GM21447 (cell line): Measurements from ENCODE around the gene BLCAP.
"Not testable (repeated sequence)": the region's sequence is repeated elsewhere in the genome, so short reads cannot be mapped to it uniquely, and the experiment has no call there.

ENCODE experiments used
- ATAC-seq: cut with Tn5 transposase; IDR thresholded peaks from one replicate; pipeline ENCODE4 v1.9.1; 2021; ENCODE audit not compliant: unreplicated experiment

Gene BLCAP

DNA sequence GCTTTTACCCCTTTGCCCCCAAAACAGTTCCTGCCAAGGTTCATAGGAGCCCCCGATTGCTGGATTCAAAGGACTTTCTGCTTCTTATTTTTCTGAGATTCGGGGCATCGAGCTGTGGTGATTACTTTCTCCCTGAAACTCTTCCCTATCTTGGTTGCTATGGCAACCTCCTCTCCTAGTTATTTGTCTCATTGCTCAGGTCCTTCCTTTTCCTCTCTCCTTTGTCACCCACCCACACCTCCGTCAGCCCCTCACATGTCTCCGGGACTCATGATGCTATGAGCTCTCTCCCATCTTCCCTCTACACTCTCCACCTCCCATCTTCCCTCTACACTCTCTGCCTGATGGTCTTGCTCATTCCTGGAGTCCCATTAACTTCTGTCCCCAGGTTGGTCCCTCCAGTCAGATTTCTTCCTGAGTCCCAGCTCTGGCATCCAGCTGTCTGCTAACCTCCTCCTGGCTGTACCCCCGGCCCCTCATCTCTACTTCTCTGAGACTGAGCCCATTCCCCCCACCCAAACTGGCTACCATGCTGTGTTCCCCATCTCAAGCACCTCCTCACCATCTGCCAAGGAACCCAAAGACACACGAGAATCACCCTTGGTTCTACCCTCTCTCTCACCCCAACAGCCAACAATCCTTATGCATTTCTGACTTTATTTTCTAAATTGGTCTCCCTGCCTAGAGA is 36.9 kb downstream of the BLCAP start:
- no peak for ATAC-seq

DNA sequence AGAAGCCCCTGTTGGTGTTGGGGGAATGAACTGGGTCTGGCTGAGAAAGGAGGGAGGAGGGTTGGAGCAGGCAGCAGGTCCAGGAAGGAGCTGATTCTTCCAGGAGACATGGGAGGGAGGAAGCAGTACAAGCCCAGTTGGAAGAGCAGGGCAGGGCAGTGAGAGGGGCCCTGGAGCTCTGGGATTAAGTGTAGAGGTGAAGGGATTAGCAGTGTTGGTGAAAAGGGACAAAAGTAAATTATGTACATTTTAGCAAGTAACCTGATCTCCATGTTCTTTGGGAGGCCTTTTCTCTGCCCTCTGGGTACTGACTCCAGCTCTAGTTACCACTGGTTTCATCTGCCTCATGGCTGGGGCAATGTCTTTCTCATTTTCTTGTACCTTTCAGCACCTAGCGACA is 41.5 kb downstream of the BLCAP start:
- ATAC-seq: not testable (repeated sequence)

DNA sequence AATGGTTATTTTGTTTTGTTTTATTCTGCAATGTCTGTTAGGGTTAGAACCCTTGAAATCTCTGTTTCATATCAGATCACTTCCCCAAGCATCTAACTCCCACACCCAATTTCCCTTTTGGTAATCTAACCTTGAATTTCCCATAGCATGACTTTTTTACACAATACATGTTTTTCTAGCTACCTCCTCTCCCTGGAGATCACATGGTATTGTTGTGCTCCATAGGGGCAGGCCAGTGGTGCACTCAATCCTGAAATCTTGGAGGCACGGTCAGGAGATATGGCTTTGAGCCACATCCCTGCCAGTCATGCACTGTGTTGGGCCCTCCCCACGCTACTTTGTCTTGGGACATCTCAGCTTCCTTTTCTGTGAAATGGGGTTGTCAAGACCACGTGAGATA is 43.3 kb downstream of the BLCAP start:
- ATAC-seq: no peak

DNA sequence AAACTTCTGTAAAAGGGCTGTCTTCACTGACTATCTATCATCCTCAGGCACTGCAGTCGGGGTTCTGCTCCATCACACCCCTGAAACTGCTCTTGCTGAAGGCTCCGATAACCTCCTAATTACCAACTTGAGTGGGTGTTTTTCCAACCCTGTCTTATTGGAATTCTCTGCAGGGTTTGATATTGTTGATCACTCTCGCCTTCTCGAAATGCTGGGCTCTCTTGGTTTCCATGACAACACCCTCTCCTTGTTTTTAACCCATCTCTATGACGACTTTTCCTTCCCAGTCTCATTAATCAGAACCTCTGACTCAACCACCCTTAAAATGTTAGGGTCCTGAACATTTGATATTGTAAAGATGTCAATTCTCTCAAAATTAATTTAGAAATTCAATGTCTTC is 46.1 kb downstream of the BLCAP start:
- no peak for ATAC-seq

DNA sequence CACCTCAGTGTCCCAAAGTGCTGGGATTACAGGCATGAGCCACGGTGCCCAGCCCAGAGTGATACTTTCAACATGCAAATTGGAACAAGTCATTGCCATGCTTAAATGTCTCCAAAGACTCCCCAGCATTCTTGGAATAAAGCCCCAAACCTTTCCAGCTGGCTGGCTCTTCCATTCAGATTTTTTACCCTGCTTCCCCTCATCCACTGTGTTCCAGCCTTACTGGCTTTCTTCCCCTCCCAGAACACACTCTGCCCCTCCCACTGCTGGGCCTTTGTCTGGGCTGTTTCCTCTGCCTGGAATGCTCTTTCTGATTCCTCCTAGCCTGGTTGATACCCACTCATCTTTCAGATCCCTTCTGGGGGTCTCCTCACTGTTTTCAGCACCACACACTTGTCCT is 46.8 kb downstream of the BLCAP start:
- ATAC-seq: no peak

DNA sequence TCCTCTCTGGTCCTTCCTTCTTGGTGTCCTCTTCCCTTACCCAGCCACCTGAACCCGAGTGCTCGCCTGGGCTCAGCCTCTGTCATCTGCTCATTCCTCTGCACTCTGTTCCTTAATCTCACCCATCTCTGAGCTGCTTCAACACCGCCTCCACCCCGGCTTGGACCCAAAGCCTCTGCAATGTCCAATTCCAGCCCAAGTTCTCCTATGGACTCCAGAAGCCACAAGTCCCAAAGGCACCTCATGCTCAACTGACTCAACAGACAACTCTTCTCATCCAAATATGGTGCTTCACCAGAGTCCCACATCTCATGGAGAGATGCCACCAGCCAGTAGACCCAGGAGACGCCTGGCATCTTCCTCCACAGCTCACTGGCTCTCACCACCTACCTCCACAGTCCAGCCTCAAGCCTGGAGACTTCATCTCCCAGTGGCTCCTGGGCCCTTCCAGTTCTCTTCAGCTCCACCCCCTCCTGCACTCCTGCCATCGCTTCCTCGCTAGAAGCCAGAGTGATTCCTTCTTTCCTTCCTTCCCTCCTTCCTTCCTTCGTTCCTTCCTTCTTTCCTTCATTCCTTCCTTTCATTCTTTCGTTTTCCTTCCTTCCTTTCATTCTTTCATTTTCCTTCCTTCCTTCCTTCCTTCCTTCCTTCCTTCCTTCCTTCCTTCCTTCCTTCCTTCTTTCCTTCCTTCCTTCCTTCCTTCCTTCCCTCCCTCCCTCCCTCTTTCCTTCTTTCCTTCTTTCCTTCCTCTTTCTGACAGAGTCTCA is 47.6 kb downstream of the BLCAP start:
- ATAC-seq: no peak

DNA sequence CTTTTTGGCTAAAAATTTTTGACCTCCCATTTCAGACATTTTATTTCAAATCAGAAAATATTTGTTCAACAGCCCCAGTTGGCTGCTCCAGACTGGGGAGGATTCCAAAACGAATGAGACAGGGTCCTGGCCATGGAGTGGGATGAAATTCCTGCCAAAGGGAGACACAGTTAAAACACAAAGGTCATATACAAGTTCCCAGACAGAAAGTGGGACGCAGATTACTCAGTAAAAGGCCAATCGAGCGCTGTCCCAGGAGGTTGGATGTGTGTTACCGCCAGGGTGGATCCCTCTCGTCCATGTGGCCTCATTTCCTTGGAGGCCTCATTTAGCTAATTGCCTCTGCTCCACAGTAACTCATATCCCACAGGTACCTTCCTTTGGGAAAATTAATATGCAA is 48.4 kb downstream of the BLCAP start:
- ATAC-seq: no peak

DNA sequence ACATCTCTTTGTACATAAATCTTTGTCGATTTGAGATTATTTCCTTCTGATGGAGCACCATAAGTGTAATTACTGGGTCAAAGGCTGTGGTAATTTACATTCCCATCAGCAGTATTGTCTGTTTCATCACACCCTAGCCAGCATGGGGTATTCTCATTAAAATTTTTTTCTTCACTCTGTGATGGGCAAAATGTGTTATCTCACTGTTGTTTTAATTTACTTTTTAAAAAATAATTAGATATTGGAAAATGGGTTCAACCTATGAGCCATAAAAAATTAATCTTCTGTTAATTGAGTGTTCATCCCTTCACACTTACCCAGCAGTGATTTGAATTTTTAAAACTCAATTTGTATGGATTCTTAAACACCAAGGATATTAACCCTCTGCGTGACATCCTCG is 50.6 kb downstream of the BLCAP start:
- no peak for ATAC-seq

DNA sequence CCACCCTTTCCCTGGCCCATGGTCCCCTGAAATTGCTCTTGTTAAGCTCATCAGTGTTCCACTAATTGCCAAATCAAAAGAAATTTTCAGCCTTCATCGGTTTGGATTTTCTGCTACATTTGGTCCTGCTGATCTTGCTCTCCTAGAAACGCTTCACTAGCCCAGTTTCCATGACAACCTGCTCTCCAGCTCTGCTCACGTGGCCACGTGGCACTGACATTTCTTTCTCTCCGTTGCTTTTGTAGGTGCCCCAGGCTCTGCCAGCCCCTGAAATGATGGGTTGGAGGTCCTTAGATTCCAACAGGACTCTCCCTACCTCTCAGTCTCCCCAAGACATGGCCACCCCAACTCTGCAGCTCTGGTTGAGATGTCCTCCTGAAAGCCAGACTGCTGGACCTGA is 52.4 kb downstream of the BLCAP start:
- ATAC-seq: no peak

DNA sequence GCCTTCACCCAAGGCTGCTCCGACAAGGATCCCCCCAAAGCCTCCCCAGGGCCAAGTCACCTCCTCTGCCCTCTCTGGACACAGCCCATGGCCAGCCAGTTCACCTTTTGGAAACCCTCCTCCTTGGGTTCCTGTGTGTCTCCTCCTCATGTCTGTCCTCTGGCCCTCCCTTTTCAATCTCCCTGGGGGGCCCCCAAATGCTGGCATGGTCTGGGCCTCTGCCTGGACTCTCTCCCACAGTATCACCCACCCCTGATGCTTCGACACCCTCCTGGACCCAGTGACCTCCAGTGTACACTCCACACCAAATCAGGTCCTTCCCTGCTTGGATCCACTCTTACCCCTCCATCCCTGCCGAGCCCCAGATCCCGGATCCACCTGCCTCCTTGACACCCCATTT is 53.3 kb downstream of the BLCAP start:
- ATAC-seq: no peak

DNA sequence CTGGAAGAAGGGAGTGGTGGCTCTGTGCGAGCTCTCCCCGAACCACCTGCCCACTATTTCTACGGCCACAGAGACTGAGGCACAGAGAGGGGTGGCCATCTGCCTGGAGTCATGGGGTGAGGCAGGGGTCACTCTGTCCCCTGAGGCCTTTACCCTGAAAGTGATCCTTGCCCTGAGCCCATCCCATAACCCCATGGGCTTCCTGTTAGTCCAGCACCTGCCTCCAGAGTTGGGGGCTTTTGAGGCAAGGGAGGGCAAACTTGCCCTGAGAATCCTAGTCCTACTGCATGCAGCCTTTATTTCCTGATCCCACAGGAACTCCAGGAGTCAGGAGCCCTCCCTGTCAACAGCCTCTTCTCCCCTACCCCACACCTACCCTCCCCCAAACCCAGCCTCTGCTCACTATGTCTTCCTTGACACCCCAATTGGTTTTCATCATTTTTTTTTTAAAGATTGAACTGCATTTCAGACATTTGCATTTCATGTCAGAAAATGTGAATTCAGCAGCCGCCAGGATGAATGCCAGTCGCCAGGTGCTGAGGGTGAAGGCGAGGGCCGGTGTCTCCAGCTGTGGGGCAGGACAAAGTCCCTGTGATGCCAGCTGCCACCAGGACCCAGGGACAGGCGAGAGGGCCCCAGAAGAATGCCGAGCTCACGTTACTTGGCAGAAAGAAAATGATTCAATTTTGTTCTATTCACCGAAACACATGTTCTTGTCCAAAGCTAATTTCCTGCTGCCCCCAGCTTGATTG is 54.3 kb downstream of the BLCAP start:
- ATAC-seq: no peak

DNA sequence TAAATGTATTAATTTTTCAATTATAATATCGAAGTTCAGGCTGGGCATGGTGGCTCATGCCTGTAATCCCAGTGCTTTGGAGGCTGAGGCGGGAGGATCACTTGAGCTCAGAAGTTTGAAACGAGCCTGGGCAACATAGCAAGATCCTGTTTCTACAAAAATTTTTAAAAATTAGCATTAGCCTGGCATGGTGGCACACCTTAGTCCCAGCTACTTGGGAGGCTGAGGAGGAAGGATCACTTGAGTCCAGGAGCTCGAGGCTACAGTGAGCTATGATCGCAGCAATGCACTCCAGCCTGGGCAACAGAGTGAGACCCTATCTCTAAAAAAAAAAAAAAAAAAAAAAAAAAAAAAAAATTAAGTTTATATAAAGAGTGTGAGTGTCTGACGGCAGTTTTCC is 55.2 kb downstream of the BLCAP start:
- ATAC-seq: not testable (repeated sequence)

DNA sequence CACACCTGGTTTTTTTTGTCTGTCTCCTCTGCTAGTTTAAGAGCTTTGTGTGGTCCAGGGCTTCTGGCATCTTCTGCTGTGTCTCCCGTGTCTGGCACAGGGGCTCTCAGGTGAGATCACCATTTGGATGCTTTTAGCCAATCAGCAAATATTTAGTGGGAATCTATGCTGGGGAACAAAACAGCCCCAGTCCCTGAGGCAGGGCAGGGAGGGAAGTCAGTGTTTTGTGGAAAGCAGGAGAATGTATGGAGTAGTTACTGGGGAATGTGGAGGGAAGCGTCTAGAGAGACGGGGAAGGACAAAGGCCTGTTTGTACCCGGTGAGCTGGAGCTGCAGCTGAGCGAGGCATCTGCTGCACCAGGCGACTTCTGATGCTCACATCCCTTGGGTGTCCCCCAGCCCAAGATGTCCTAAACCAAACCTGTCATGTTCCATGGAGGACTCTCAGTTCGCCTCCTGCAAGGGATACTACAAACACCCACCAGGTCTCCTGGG is 55.9 kb downstream of the BLCAP start:
- ATAC-seq: no peak

DNA sequence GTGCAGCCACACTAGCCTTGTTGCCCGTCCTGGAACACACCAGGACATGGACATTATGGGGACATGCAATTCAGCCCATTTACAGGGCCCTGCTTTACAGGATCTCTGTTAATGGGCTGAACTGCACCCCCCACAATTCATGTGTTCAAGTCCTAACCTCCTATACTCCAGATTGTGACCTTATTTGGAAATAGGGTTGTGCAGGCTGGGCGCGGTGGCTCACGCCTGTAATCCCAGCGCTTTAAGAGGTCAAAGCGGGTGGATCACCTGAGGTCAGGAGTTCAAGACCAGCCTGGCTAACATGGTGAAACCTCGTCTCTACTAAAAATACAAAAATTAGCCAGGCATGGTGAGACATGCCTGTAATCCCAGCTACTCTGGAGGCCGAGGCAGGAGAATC is 57.5 kb downstream of the BLCAP start:
- ATAC-seq: not testable (repeated sequence)

DNA sequence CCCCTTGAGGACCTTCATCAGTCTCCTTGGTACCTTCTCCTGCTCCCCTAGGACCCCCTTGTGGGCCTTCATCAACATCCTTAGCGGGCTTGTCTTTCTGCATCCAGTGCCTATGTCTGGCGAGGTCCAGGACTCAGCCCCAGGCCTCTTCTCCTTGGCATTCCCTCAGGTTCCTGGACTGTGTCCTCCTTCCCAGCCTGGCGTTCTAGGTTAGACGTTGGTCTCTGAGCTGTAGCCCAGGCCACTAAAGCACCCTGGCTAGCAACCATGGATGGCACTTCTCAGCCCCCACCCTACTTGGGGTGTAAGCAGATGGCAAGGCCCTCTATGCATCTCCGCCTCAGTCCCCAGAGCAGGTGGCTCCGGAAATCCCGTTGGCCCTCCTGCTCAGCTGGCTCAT is 58.1 kb downstream of the BLCAP start:
- ATAC-seq: no peak

DNA sequence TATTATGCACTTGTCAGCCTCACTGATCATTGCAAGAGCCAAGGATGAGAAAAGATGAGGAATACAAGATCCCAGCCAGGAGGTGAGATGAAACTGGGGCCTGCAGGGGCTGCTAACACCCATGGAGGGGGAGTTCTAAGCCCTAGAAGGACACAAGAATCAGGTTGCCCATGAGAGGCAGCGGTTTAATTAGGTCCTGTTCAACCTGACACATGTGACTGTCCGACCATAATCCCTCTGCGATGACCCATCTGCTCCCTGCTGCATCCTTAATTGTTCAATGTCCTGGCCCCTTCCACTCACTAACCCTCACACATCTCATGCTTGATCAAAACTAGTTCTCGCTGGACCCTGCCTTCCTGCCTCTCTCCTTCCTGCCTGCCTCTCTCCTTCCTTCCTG is 58.8 kb downstream of the BLCAP start:
- no peak for ATAC-seq
